GM21717 (cell line): ENCODE data around the gene P3H2.

ENCODE experiments used
- ATAC-seq: cut with Tn5 transposase; IDR thresholded peaks from one replicate; pipeline ENCODE4 v1.9.1; 2021; ENCODE audit warnings: mild to moderate bottlenecking, moderate library complexity; ENCODE audit not compliant: unreplicated experiment

Gene P3H2

GRCh38 chr3:190125436-190126068 lies 4.9 kb upstream of the P3H2 start:
- ATAC-seq, result no peak

DNA sequence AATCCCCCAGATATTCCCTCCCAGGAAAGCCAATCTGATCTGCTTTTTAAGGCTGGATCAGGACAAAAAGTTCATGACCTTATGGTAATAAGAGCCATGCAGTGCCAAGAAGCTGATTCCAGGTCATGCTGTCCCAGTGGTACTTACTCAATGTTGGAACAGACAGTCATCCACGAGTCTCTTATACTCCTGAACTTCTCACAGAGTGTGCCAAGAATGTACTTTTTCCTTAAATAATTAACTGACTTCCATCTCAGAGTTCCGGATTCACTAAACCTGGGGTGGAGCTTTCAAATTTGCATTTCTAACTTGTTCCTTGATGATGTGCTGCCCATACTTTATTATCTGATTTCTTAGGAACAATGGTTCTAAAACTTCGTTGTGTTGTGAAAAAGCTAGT lies 3.4 kb upstream of the P3H2 start:
- ATAC-seq, result no peak

DNA sequence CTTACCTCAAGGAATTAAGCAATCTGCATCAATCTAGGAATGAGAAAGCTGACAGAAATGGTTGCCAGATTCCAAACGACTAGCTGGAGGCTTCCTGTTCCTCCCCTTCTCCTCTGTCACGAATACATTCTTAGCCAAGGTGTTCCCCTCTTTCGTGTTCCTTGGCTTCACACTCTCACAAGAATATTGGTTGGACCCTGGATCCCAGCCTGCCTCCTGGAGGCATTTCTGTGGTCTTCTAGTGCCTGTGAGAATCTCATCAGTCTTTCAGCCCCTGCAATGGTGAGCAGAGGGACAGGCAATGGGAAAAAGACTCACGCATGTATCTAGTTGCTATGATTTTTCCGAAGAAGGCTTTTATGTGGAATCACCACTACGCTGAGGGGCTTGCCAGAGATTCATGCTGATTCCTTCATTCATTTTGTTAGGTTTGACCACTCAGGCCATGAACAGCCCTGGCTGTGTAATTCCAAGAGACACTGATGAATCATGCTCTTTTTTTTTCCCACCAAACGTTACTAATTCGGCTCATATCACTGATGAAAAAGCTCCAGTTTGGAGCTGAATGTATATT lies 1.6 kb upstream of the P3H2 start:
- no peak for ATAC-seq

GRCh38 chr3:190121383-190121782 lies 686 bp upstream of the P3H2 start:
- no peak for ATAC-seq

DNA sequence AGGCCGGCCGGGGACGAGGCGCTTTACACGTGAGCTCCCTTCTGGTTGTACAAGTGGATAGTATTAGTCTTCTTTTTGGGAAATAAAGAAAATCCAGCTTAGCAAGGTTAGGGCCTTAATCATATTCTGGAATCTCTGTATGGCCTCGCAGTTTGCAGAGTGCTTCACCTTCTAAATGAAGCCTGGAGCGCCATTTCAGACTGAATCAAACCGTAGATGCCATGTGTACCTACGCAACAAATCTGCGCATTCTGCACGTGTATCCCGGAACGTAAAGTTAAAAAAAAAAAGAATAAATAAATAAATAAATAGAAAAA lies 322 bp upstream of the P3H2 start:
- no peak for ATAC-seq

DNA sequence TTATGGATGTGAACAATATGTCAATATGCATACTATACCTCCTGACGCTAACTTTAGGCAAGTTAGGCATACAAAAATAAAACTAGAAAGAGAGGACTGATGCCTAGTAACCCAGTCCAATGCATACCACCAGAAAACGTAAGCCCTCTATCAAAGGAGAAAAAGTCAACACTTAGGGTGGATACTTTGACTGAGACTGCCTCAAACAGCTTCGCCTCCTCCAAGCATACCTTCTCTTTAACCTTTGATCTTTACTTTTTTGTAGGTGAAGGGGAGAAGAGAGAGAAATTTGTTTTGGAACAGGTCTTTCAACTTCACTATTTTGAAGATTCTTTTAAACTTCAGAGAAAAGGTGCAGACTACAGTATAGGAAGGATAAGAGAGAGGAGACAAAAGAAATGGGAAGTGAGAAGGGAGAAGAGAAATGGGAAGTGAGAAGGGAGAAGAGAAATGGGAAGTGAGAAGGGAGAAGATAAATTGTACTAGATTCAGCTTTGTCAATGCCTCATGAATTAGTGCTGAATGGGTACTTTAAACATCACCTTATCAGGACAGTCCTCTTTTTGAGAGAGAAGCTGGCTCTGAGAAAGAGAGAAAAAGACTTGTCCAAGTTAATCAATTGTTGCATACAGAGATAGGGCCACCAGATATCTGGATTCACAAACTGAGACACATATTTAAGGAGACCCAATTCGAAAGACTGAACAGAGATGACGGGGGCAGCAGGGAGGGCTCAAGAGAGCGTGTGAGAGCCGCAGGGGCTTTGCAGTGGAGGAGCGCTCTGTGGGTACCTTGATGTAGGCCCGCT lies 1.0 kb downstream of the P3H2 start:
- ATAC-seq, result no peak

DNA sequence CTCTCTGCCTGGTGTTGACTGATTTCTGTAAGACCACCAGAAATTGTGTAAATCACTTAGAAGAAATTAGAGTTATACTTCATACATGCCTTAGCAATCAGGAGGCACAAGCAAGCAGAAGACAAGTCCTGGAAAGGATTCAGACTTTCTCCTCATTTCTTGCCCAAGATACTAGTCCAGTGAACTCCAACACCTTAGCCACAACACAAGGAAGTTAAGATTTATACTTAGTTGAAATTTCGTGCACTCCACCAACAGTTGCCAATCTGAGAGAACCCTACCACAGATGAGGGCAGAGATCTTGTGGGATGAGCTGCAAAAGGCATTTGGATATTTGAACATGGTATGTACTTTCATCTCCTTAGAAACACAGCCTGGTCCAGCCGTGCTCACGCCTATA lies 2.3 kb downstream of the P3H2 start:
- no peak for ATAC-seq

DNA sequence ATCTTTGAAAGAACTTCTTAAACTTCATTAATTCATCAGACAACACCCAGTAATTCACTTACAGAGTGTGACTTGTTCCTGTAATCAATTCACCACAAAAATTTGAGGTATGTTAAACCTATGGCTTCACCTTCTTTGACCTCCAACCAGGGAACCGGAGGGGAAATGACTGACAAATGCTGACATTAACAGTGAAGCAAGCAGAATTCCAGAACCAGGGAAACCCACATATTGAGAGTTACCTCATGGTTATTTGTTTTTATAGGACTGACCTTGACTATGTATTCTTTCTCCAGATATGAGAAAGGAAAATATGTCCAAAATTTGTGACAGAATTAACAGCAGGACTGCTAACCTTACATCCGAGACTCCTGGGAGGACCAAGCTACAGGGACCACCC lies 2.7 kb downstream of the P3H2 start:
- no peak for ATAC-seq

DNA sequence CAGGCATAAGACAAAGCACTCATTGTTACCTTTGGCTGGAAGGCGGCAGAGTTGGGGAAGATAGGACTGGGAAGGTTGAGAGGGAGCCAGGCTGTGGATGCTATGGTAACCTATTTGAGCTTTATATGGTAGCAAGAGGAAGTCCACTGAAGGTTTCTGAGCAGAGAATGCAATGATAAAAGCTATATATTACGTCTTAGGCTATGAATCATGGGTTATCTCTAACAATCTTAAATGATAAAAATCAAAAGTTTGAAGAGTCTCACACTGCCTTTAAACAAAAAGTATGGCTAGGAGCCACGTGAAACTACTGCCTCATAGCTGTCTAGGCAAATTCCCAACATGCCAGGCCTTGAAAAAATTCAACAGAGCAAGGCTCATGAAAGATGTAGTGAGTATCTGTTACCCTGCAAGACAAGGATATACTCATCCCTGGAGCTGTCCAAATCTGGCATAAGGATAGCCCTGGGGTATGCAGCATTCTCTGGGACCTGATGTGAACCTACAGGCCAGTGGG lies 4.1 kb downstream of the P3H2 start:
- ATAC-seq, result no peak

GRCh38 chr3:190110826-190111225 lies 9.9 kb downstream of the P3H2 start:
- no peak for ATAC-seq

GRCh38 chr3:190109441-190109840 lies 11.3 kb downstream of the P3H2 start:
- ATAC-seq, result no peak

DNA sequence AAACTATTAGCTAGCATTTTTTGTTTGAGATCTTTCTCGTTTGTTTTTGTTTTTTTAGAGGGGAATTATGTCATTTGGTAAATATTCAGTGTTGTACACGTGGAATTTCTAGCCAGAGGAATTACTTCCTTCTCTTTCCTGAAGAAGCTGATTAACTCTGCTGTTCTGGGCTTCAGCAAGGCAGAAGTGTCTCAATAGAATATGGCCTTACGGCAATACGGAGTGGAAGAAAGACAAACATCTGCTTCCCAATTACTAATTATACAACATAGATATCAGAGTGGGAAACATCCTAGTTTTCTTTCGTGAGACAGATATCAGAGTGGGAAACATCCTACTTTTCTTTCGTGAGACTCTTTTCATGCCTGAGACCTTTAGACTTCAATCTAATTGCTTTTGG lies 11.9 kb downstream of the P3H2 start:
- ATAC-seq, result no peak

GRCh38 chr3:190105876-190106275 lies 14.8 kb downstream of the P3H2 start:
- no peak for ATAC-seq

- ATAC-seq, result no peak
Observed at GRCh38 chr3:190101320-190102011, 19.2 kb downstream of the P3H2 start.

DNA sequence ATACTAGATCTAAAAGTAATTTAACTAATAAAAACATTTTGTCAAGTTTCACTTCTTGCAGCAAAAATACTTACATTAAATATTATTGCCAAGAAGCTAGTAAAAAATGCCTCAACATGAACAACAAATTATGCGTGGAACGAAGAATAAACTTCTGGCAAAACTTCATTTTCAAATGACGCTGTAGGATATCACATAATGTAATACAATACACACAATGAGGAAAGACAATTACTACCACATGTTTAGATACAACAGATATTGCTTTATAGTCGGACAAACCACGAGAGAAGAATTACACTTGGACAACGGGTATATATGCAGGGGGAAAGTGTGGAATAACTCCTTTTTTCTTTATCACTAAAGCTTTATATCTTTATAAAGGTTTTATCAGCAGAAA lies 21.6 kb downstream of the P3H2 start:
- ATAC-seq, result no peak

- ATAC-seq, result no peak
Observed at GRCh38 chr3:190097617-190098016, 23.1 kb downstream of the P3H2 start.

DNA sequence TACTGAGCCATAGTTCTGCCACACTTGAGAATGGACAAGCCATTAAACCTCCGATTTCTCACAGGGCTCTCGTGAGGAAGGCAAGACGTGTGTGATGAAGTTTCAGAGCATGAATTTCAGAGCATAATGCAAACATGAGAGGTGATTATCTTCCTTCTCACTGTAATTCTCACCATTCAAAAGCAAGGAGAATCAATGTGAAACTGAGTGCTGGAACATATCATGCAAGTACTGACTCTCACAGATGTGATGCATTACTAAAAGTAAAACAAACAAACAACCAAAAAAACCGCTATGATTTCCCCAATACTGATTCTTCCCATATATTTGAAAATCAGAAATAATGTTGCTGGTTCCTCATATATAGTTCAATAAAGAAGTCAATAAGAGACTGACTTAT lies 23.7 kb downstream of the P3H2 start:
- no peak for ATAC-seq

DNA sequence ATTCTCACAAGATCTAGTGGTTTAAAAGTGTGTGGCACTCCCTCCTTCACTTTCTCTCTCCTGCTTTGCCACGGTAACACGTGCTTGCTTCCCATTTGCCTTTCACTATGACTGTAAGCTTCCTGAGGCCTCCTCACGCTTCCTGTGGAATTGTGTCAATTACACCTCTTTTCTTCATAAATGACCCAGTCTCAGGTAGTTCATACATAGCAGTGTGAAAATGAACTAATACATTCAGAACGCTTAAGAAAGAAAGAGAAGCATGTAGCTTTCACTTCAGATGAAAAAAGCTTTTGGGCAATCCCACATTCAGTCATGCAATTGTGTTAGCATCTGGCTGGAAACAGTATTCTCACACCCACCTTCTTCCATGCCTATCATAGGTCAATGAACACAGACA lies 24.4 kb downstream of the P3H2 start:
- ATAC-seq, result no peak

GRCh38 chr3:190094160-190094718 lies 26.5 kb downstream of the P3H2 start:
- no peak for ATAC-seq

- no peak for ATAC-seq
Observed at GRCh38 chr3:190092250-190092649, 28.4 kb downstream of the P3H2 start.

DNA sequence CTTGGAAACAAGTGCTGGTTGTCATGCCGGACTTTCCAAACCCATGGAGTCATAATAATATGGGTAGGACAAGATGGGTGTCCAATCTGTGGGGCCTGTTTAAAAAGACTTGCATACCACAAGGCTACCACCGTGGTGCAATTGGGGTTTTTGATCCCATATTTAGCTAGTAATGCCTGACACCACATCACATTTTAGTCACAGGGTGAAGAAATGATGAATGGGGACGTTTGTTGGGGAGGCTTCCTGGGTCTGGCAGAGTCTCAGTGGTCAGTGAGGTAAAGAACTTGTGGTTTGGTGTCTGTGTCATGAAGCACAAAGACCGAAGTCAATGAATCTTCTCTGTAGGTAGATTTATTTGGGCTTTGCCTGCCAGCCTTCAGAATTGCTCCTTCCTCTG lies 31.0 kb downstream of the P3H2 start:
- ATAC-seq, result no peak
